Activated CD4-positive, alpha-beta T cell treated with anti-CD3 and anti-CD28 coated beads, Interleukin-10, Interleukin-2, amounts not matched to agents 100 ng/mL and 50 ng/mL, durations not matched to agents 16 hours and 8 hours (primary cell): ENCODE data around the gene SDK1.
"Not testable (repeated sequence)": the region's sequence is repeated elsewhere in the genome, so short reads cannot be mapped to it uniquely, and the experiment has no call there.

Source experiments
- DNase-seq: peaks from one replicate; pipeline ENCODE4 v3.0.0-alpha.2; 2020

The SDK1 gene

DNA sequence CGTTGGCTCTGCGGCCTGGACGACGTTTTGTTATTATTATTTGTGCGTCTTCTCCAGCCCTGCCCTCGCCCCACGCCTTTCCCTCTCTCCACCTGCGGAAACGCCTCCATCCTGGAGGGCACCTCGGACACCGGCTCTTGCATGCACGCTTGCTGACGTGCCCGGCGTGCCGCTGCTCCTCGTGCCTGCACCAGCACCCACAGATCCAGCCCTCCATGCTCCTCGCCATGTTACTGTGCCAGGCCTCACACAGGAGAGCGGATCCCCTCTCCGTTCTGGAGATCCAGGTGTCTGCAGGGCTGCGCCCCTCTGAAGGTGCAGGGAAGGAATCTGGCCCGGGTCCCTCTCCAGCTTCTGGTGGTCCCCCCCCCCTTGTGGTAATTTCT is 1007.1 kb downstream of the SDK1 start:
- DNase-seq = no peak

DNA sequence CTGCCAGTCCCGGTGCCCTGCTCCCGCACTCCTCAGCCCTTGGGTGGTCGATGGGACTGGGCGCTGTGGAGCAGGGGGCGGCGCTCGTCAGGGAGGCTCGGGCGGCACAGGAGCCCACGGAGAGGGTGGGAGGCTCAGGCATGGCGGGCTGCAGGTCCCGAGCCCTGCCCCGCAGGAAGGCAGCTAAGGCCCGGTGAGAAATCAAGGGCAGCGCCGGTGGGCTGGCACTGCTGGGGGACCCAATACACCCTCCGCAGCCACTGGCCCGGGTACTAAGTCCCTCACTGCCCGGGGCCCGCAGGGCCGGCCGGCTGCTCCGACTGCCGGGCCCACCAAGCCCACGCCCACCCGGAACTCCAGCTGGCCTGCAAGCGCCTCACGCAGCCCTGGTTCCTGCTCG is 1012.9 kb downstream of the SDK1 start:
- not testable (repeated sequence) for DNase-seq

DNA sequence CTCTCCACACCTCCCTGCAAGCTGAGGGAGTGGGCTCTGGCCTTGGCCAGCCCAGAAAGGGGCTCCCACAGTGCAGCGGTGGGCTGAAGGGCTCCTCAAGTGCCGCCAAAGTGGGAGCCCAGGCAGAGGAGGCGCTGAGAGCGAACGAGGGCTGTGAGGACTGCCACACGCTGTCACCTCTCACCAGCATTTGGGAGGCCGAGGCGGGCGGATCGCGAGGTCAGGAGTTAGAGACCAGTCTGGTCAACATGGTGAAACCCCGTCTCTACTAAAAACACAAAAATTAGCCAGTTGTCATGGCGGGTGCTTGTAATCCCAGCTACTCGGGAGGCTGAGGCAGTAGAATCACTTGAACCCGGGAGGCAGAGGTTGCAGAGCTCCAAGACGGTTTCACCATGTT is 1013.3 kb downstream of the SDK1 start:
- DNase-seq = not testable (repeated sequence)
